GM21528 (cell line): ENCODE results near the gene NBR1.
"Not testable (repeated sequence)": the region's sequence is repeated elsewhere in the genome, so short reads cannot be mapped to it uniquely, and the experiment has no call there.

ENCODE experiments used
- ATAC-seq: cut with Tn5 transposase; IDR thresholded peaks from one replicate; pipeline ENCODE4 v1.9.1; 2021; ENCODE audit warnings: mild to moderate bottlenecking, moderate library complexity; ENCODE audit not compliant: unreplicated experiment, low FRiP score

The NBR1 gene, protein sequence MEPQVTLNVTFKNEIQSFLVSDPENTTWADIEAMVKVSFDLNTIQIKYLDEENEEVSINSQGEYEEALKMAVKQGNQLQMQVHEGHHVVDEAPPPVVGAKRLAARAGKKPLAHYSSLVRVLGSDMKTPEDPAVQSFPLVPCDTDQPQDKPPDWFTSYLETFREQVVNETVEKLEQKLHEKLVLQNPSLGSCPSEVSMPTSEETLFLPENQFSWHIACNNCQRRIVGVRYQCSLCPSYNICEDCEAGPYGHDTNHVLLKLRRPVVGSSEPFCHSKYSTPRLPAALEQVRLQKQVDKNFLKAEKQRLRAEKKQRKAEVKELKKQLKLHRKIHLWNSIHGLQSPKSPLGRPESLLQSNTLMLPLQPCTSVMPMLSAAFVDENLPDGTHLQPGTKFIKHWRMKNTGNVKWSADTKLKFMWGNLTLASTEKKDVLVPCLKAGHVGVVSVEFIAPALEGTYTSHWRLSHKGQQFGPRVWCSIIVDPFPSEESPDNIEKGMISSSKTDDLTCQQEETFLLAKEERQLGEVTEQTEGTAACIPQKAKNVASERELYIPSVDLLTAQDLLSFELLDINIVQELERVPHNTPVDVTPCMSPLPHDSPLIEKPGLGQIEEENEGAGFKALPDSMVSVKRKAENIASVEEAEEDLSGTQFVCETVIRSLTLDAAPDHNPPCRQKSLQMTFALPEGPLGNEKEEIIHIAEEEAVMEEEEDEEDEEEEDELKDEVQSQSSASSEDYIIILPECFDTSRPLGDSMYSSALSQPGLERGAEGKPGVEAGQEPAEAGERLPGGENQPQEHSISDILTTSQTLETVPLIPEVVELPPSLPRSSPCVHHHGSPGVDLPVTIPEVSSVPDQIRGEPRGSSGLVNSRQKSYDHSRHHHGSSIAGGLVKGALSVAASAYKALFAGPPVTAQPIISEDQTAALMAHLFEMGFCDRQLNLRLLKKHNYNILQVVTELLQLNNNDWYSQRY

DNA sequence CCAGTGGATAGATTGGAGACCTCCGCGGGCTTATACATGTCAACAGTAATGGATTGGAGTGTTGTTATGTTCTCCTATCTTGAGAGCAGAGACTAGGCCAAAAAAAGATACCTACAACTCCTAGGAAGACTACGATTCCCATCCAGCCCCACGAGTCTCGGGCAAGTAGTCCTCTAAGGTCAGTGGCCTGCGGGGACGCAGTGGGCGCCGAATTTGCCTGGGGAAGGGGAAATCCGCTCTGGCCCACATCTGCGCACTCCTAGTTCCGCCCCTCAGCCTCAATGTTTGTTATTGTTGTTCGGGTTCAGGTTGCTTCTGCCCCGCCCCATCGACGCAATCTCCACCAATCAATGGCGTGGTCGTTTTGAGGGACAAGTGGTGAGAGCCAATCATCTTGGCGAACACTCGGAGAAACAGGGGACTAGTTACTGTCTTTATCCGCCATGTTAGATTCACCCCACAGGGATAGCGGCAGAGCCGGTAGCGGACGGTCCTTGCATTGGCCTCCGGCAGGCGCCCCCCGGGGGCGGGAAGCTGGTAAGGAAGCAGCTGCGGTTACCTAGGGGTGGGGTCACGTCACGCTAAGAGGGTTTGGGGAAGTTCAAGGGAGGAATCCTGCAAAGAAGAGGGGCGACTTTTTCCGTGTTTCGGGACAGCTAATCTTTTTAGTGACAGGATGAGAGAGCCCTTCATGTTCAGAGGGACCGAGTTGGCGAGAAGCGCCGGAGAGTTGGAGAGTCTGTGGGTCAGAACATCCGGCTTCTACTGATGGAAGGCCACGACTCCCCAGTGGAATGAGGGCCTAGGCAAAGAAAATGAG lies at the start of gene NBR1:
NBR1 (plus strand) TSS at position 449 of the 820 bp plus-strand sequence. CDS start 4,586 bp downstream, outside the sequence.
- ATAC-seq: peak; percentile 76

DNA sequence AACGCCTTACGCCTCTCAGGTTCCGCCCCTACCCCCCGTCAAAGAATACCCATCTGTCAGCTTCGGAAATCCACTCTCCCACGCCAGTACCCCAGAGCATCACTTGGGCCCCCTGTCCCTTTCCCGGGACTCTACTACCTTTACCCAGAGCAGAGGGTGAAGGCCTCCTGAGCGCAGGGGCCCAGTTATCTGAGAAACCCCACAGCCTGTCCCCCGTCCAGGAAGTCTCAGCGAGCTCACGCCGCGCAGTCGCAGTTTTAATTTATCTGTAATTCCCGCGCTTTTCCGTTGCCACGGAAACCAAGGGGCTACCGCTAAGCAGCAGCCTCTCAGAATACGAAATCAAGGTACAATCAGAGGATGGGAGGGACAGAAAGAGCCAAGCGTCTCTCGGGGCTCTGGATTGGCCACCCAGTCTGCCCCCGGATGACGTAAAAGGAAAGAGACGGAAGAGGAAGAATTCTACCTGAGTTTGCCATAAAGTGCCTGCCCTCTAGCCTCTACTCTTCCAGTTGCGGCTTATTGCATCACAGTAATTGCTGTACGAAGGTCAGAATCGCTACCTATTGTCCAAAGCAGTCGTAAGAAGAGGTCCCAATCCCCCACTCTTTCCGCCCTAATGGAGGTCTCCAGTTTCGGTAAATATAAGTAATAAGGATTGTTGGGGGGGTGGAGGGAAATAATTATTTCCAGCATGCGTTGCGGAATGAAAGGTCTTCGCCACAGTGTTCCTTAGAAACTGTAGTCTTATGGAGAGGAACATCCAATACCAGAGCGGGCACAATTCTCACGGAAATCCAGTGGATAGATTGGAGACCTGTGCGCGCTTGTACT lies 45.7 kb upstream of the NBR1 start, which contains the start of gene BRCA1:
BRCA1 (minus strand) TSS at position 232 of the 834 bp plus-strand sequence. CDS start 1,268 bp downstream, outside the sequence.
- ATAC-seq: peak; percentile 84

DNA sequence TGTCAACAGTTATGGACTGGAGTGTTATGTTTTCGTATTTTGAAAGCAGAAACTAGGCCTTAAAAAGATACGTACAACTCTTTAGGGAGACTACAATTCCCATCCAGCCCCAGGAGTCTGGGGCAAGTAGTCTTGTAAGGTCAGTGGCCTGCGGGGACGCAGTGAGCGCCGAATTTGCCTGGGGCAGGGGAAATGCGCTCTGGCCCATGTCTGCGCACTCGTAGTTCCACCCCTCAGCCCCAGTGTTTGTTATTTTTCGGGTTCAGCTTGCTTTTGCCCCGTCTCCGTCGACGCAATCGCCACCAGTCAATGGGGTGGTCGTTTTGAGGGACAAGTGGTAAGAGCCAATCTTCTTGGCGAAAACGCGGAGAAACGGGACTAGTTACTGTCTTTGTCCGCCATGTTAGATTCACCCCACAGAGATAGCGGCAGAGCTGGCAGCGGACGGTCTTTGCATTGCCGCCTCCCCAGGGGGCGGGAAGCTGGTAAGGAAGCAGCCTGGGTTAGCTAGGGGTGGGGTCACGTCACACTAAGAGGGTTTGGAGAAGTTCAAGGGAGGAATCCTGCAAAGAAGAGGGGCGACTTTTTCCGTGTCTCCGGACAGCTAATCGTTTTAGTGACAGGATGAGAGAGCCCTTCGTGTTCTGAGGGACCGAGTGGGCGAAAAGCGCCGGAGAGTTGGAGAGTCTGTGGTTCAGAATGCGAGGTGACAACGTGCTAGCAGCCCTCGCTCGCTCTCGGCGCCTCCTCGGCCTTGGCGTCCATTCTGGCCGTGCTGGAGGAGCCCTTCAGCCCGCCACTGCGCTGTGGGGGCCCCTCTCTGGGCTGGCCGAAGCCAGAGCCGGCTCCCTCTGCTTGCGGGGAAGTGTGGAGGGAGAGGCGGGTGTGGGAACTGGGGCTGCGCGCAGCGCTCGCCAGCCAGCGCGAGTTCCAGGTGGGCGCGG lies 44.8 kb upstream of the NBR1 start:
- no peak for ATAC-seq

DNA sequence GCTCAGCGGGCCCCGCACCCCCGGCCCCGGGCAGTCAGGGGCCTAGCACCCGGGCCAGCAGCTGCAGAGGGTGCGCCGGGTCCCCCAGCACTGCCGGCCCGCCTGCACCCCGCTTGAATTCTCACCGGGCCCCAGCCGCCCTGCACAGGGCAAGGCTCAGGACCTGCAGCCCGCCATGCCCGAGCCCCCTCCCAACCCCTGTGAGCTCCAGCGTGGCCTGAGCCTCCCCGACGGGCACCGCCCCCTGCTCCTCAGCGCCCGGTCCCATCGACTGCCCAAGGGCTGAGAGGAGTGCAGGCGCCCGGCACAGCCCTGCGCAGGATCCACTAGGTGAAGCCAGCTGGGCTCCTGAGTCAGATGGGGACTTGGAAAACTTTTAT lies 44.1 kb upstream of the NBR1 start:
- no peak for ATAC-seq

- ATAC-seq: not testable (repeated sequence)
Measured at GRCh38 chr17:43127333-43127876, 43.6 kb upstream of the NBR1 start.

DNA sequence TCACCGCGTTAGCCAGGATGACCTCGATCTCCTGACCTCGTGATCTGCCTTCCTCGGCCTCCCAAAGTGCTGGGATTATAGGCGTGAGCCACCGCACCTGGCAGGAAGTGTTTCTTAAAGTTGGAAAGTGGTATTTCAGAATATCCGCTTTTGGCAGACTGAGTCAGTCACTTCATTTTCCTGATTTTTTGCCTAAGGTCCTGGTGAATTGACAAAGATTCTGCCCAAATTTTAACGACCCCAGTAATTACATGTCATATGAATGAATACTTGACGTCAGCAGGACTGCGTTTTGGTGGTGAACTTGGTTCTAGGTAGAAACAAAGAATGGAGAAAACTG lies 41.4 kb upstream of the NBR1 start:
- ATAC-seq: no peak

GRCh38 chr17:43132117-43132516 lies 38.9 kb upstream of the NBR1 start:
- ATAC-seq: no peak

- not testable (repeated sequence) for ATAC-seq
Measured at GRCh38 chr17:43133439-43133838, 37.6 kb upstream of the NBR1 start.

DNA sequence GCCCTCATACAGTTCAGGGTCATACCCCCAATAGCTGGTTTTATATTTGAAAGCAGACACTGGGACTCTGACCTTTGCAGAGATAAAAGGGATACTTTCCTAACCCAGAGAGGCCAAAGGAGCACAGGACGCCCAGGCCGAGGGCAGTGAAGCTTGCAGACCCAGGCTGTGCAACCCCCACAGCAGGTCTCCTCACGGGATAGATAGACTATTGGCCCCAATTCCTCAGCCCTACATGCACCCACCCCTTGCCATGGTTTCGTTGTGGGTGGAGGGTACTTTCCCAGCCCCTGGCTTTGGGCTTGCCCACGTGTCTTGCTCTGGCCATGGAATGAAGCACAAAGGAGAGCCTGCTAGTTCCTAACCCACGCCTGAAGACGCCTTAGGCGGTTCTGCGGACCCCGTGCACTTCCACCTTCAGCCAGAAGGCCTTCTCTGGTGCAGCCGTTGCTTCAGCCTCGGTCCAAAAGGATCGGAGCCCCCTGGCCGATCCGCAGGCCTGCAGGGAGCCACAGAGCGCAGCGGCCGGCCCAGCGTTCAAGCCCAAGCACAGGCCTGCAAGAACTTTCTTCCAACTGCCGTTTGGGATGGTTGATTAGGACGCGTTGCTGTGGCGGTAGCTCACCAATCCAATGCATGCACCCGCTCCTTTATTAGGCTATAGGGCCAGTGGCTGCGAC lies 36.1 kb upstream of the NBR1 start:
- ATAC-seq: no peak

- no peak for ATAC-seq
Measured at GRCh38 chr17:43135454-43135819, 35.6 kb upstream of the NBR1 start.

- ATAC-seq: not testable (repeated sequence)
Measured at GRCh38 chr17:43136574-43136973, 34.4 kb upstream of the NBR1 start.

GRCh38 chr17:43138531-43138930 lies 32.5 kb upstream of the NBR1 start:
- ATAC-seq: not testable (repeated sequence)

DNA sequence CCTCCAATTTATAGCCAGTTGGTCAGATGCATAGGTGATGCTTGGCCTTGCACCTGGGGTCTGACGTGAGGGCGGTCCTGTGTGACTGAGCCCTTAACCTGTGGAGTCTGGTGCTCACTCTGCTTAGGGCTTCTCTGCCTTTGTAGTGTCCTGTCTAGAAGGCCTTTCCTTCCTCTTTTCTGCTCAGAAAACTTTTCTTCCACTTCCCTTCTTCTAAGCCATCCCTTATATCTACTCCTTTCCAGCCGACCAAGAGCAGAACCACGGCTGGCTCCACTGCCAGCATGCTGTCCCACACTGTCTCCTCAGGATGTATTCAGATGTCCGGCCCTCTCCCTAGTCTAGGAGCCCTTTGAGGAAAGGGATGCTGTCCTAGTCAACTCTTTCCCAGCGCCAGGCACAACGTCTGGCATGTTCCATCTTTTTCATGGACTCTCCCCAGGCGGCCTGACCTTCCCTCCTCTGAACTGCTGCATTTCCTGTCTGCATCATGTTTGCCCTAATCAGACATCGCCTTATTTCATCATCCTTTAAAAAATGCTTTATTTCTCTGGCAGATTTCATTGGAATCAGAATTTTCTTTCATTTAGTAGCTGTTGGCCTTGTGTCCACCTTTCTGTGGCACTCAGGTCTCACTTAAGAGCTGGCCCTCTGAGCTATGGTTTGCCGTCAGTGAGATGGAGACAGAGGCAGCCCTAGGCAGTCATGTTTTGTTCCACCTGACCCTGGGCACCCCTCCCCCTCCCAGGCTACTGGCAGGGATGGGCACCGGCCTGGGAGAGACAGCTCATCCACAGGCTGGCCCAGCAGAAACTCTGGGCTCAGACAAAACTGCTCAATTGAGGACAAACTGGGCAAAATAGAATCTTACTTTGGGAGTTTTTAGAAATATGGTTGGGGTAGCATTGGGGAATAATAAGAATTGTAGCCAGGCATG lies 30.4 kb upstream of the NBR1 start:
- no peak for ATAC-seq

GRCh38 chr17:43142153-43142552 lies 28.9 kb upstream of the NBR1 start:
- no peak for ATAC-seq

- ATAC-seq: no peak
Measured at GRCh38 chr17:43143201-43143600, 27.8 kb upstream of the NBR1 start.

- ATAC-seq: no peak
Measured at GRCh38 chr17:43146649-43147048, 24.4 kb upstream of the NBR1 start.
